Adrenal gland (tissue), 5 donors: ENCODE measurements around the gene SMIM12.

Experiments used
- CTCF ChIP-seq, 6 experiments: fragments of 450-650 bp in 4 of 6; fragments of 200-600 bp in 2 of 6; sonication (generic) in 1 of 6; IDR thresholded peaks; 1 replicate in 5 of 6; 2 replicates in 1 of 6; pipeline versions ENCODE4 v1.5.1 to v1.8.0; 2016 to 2021; ENCODE audit warnings: antibody characterized with exemption in 6 of 6, mild to moderate bottlenecking in 2 of 6, moderate library complexity in 1 of 6
- POLR2A ChIP-seq, 2 donors: fragments of 450-650 bp; IDR thresholded peaks; one replicate each; pipeline ENCODE4 v1.6.1; 2017; ENCODE audit warnings: antibody characterized with exemption in 2 of 2, mild to moderate bottlenecking in 2 of 2, moderate library complexity in 1 of 2
- donor health status: DM: no; HTN: no; CAD: no.

DNA sequence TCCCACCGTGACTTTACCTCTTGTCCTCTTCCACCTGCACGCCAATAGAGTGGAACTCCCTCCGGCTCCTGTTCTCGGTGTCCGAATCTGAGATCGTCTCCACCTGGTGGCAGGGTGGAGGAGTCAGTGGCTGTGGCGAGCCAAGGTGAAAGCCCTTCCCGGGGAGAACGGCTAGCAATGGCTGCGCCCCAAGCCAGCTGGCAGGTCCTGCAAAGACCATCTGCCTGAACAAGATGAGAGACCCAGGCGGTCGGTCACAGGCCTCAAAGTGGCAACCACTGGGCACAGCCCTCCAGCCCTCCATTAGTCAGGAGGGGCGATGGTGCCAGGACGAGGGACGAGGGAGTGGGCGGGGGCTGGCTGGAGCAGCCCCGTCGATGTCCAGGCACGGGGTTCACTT is 25.4 kb upstream of the SMIM12 start:
- TF ChIP-seq CTCF (IDR thresholded peaks at IDR 0.05) (no peak), POLR2A (IDR thresholded peaks at IDR 0.05) (no peak)
